Large intestine (tissue), 3 donors: Measurements from ENCODE around the gene ZC3H7B. TPM values are rescaled to one million over a fixed set of nuclear protein-coding genes. Genes with fewer than 3 reads are reported as not detected.
A peak's percentile ranks its signal among the peaks of the same experiment; 100 is the strongest.
"Not testable (repeated sequence)": the region's sequence is repeated elsewhere in the genome, so short reads cannot be mapped to it uniquely, and the experiment has no call there.

Experiments used
- DNase-seq, 2 donors: peaks; one replicate each; pipeline versions ENCODE4 v3.0.0 to v3.0.0-alpha.2; 2013
- H3K27ac ChIP-seq: one replicate; pipeline ENCODE4 v1.5.1; 2013; ENCODE audit warnings: low read length
- H3K27me3 ChIP-seq: 2 replicates; pipeline ENCODE4 v1.6.1; 2013; ENCODE audit warnings: low read length; ENCODE audit not compliant: control insufficient read depth, insufficient read depth
- H3K36me3 ChIP-seq: 2 replicates; pipeline ENCODE4 v1.6.1; 2013; ENCODE audit warnings: low read length; ENCODE audit not compliant: control insufficient read depth, insufficient read depth
- H3K4me1 ChIP-seq: one replicate; pipeline ENCODE4 v1.6.1; 2013; ENCODE audit warnings: low read length; ENCODE audit not compliant: control insufficient read depth, insufficient read depth
- H3K4me3 ChIP-seq: one replicate; pipeline ENCODE4 v1.5.1; 2013; ENCODE audit warnings: low read length
- H3K9me3 ChIP-seq: one replicate; pipeline ENCODE4 v1.6.1; 2013; ENCODE audit warnings: mild to moderate bottlenecking, low read depth, low read length, moderate library complexity; ENCODE audit not compliant: control insufficient read depth
- WGBS: methylation state at CpG from one replicate; pipeline ENCODE4 v1.1.5; 2013; ENCODE audit warnings: low lambda C conversion rate; ENCODE audit not compliant: insufficient coverage; 5-methylcytosine and 5-hydroxymethylcytosine counted together
- polyA plus RNA-seq: library from polyadenylated mRNA; unstranded; fragments of 120-200 nt; gene quantifications from one replicate; pipeline ENCODE4 v1.2.1, GENCODE V29; 2013

Gene ZC3H7B
- polyA plus RNA-seq, 1 donor: 58.0 TPM

- Histone ChIP-seq H3K27me3 (no peaks in the 10 kb centered on the region), H3K27ac (no peak overlapping the region), H3K4me3 (no peak overlapping the region), H3K9me3 (no peaks in the 10 kb centered on the region), H3K4me1 (peaks cover 15% of the 10 kb centered on the region), H3K36me3 (peaks cover 29% of the 10 kb centered on the region)
- peak in 1 of 2 donors; percentile 65 for DNase-seq
- WGBS: 80% methylated on average over 2 of the region's 19 CpGs
Observed at GRCh38 chr22:41397143-41397811, 96.0 kb downstream of the ZC3H7B start.

GRCh38 chr22:41398921-41399320, 97.6 kb downstream of the ZC3H7B start:
- Histone ChIP-seq H3K4me3 (no peak overlapping the region), H3K36me3 (peaks cover 29% of the 10 kb centered on the region), H3K27me3 (no peaks in the 10 kb centered on the region), H3K9me3 (no peaks in the 10 kb centered on the region), H3K27ac (no peak overlapping the region), H3K4me1 (peaks cover 18% of the 10 kb centered on the region)
- WGBS: no CpG with 5 or more reads among the region's 8 CpGs
- no peak for DNase-seq

GRCh38 chr22:41401781-41402648, 100.7 kb downstream of the ZC3H7B start:
- Histone ChIP-seq H3K4me3 (no peak overlapping the region), H3K27ac (no peak overlapping the region), H3K4me1 (peaks cover 16% of the 10 kb centered on the region), H3K9me3 (no peaks in the 10 kb centered on the region), H3K27me3 (no peaks in the 10 kb centered on the region), H3K36me3 (peaks cover 6% of the 10 kb centered on the region)
- peak; percentile 39 to 40 for DNase-seq
- WGBS: 80% methylated on average over 1 of the region's 16 CpGs

GRCh38 chr22:41402851-41403250, 101.5 kb downstream of the ZC3H7B start:
- not testable (repeated sequence) for H3K4me1 ChIP-seq, H3K9me3 ChIP-seq, H3K36me3 ChIP-seq, DNase-seq, H3K4me3 ChIP-seq, H3K27ac ChIP-seq, H3K27me3 ChIP-seq
- no CpG with 5 or more reads among the region's 14 CpGs for WGBS

GRCh38 chr22:41403532-41404318, 102.4 kb downstream of the ZC3H7B start:
- H3K27me3 ChIP-seq: no peaks in the 10 kb centered on the region
- no peak overlapping the region for H3K27ac ChIP-seq
- H3K4me1 ChIP-seq: peaks cover 10% of the 10 kb centered on the region
- no peaks in the 10 kb centered on the region for H3K36me3 ChIP-seq
- H3K4me3 ChIP-seq: no peak overlapping the region
- no peaks in the 10 kb centered on the region for H3K9me3 ChIP-seq
- no CpG with 5 or more reads among the region's 18 CpGs for WGBS
- peak; percentile 77 to 86 for DNase-seq

GRCh38 chr22:41405588-41405987, 104.3 kb downstream of the ZC3H7B start:
- Histone ChIP-seq H3K4me3 (no peak overlapping the region), H3K9me3 (no peaks in the 10 kb centered on the region), H3K4me1 (peaks cover 10% of the 10 kb centered on the region), H3K27me3 (no peaks in the 10 kb centered on the region), H3K36me3 (no peaks in the 10 kb centered on the region), H3K27ac (no peak overlapping the region)
- no CpG with 5 or more reads among the region's 8 CpGs for WGBS
- no peak for DNase-seq

GRCh38 chr22:41406410-41406809, 105.1 kb downstream of the ZC3H7B start:
- Histone ChIP-seq H3K9me3 (no peaks in the 10 kb centered on the region), H3K4me3 (no peak overlapping the region), H3K36me3 (no peaks in the 10 kb centered on the region), H3K27ac (no peak overlapping the region), H3K4me1 (peaks cover 10% of the 10 kb centered on the region), H3K27me3 (no peaks in the 10 kb centered on the region)
- DNase-seq: no peak

- no peak overlapping the region for H3K27ac ChIP-seq
Observed at GRCh38 chr22:41407433-41407832, 106.1 kb downstream of the ZC3H7B start.

GRCh38 chr22:41408665-41409064, 107.3 kb downstream of the ZC3H7B start:
- Histone ChIP-seq H3K36me3 (no peaks in the 10 kb centered on the region), H3K27me3 (no peaks in the 10 kb centered on the region), H3K9me3 (no peaks in the 10 kb centered on the region), H3K27ac (no peak overlapping the region), H3K4me3 (no peak overlapping the region), H3K4me1 (peaks cover 5% of the 10 kb centered on the region)
- no peak for DNase-seq
- WGBS: no CpG with 5 or more reads among the region's 8 CpGs

More at GRCh38 chr22:41407433-41407832, 106.1 kb downstream of the ZC3H7B start:
- peaks cover 2% of the 10 kb centered on the region for H3K4me1 ChIP-seq
- no peak for DNase-seq
- H3K4me3 ChIP-seq: no peak overlapping the region
- no CpG with 5 or more reads among the region's 3 CpGs for WGBS
- no peaks in the 10 kb centered on the region for H3K27me3 ChIP-seq
- no peaks in the 10 kb centered on the region for H3K9me3 ChIP-seq
- H3K36me3 ChIP-seq: no peaks in the 10 kb centered on the region
